SU-DHL-6 (cell line): Measurements from ENCODE around the gene SERPINA1.

Experiments
- H2AFZ ChIP-seq: fragments of 200-600 bp; sonication (generic); 2 replicates; pipeline ENCODE4 v1.6.1; 2014; ENCODE audit warnings: low read depth, mild to moderate bottlenecking, moderate library complexity, mixed read lengths, antibody characterized with exemption, low read length; ENCODE audit not compliant: severe bottlenecking
- H3F3A ChIP-seq: fragments of 200-600 bp; shearing (Covaris generic); 2 replicates; pipeline ENCODE4 v1.6.0; 2016; ENCODE audit warnings: antibody characterized with exemption, mild to moderate bottlenecking; ENCODE audit not compliant: insufficient read depth
- H3K27ac ChIP-seq: fragments of 200-600 bp; sonication (generic); 2 replicates; pipeline ENCODE4 v1.5.1; 2016; ENCODE audit warnings: low read depth, mild to moderate bottlenecking, low read length, moderate library complexity, mixed read lengths
- H3K27me3 ChIP-seq: fragments of 200-600 bp; sonication (generic), shearing (Covaris generic); 2 replicates; pipeline ENCODE4 v1.6.0; 2014; ENCODE audit warnings: mild to moderate bottlenecking, low read length
- H3K36me3 ChIP-seq: fragments of 200-600 bp; sonication (generic); 2 replicates; pipeline ENCODE4 v1.6.1; 2014; ENCODE audit warnings: mild to moderate bottlenecking, low read length, mixed read lengths
- H3K4me2 ChIP-seq: fragments of 300-600, 200-600 bp; shearing (Covaris generic), sonication (generic); 2 replicates; pipeline ENCODE4 v1.6.0; 2014; ENCODE audit warnings: low read length, low read depth, mild to moderate bottlenecking; ENCODE audit not compliant: poor library complexity, severe bottlenecking
- H3K4me3 ChIP-seq: fragments of 200-600 bp; sonication (generic); 2 replicates; pipeline ENCODE4 v1.5.1; 2014; ENCODE audit warnings: antibody characterized with exemption, low read length, mild to moderate bottlenecking, mixed read lengths; ENCODE audit not compliant: insufficient read depth, poor library complexity, severe bottlenecking
- H3K79me2 ChIP-seq: fragments of 200-600 bp; sonication (generic); 2 replicates; pipeline ENCODE4 v1.6.1; 2014; ENCODE audit warnings: mild to moderate bottlenecking, low read length, moderate library complexity; ENCODE audit not compliant: insufficient read depth
- H3K9ac ChIP-seq: fragments of 200-600 bp; sonication (generic); 2 replicates; pipeline ENCODE4 v1.7.0; 2014; ENCODE audit warnings: mild to moderate bottlenecking, low read length
- H3K9me2 ChIP-seq: fragments of 200-600 bp; sonication (generic); replicated peaks from 2 replicates; pipeline ENCODE4 v1.6.1; 2014; ENCODE audit warnings: low read length; ENCODE audit not compliant: insufficient read depth
- H3K9me3 ChIP-seq: fragments of 200-600 bp; sonication (generic); 2 replicates; pipeline ENCODE4 v1.6.1; 2014; ENCODE audit warnings: low read length, mixed read lengths; ENCODE audit not compliant: insufficient read depth
- H4K20me1 ChIP-seq: fragments of 200-600 bp; sonication (generic); 2 replicates; pipeline ENCODE4 v1.6.1; 2014; ENCODE audit warnings: low read depth, mild to moderate bottlenecking, antibody characterized with exemption, low read length, moderate library complexity, mixed read lengths
- EZH2phosphoT487 ChIP-seq: fragments of 200-600 bp; sonication (generic), shearing (Covaris generic); conservative IDR thresholded peaks from 2 replicates; pipeline ENCODE4 v1.6.1; 2018; ENCODE audit warnings: mild to moderate bottlenecking, antibody characterized with exemption, low read length, moderate library complexity, mixed read lengths
- TF ChIP-seq, protein P1 (sequence below): fragments of 200-600 bp; sonication (generic); IDR thresholded peaks from one replicate; pipeline ENCODE4 v1.5.1; 2017; ENCODE audit warnings: antibody characterized with exemption, mild to moderate bottlenecking, low read length, moderate library complexity; ENCODE audit not compliant: insufficient read depth, poor library complexity, severe bottlenecking

The SERPINA1 gene

DNA sequence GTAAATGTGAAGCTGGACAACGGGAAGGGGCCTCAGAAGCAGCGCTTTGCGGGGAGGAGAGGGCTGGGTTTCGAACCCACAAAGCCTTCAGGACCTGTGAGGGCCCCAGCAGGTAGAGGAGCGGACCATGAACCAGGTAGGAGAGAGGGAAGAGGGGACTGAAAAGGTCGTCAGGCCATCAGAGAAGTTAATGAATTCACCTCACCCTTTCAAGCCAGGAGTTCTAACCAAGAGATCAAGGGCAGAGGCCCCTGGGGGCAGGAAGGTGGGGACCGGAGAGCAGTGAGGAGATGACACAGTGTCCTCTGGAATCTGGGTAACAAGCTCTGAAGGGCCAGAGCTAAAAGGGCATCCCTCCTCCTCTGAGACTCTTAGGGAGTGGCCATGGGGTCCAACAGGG is 19.4 kb downstream of the SERPINA1 start:
- Histone ChIP-seq H3K79me2 (no peaks in the 10 kb centered on the region), H3K9me2 (no peaks in the 10 kb centered on the region), H3K27ac (no peak overlapping the region), H3K36me3 (no peaks in the 10 kb centered on the region), H3K4me3 (no peak overlapping the region), H3K9me3 (no peaks in the 10 kb centered on the region), H3K9ac (no peak overlapping the region), H3K27me3 (no peaks in the 10 kb centered on the region), H4K20me1 (no peaks in the 10 kb centered on the region), H3F3A (no peaks in the 10 kb centered on the region), H2AFZ (no peak overlapping the region), H3K4me2 (no peak overlapping the region)
- TF ChIP-seq, protein P1, sequence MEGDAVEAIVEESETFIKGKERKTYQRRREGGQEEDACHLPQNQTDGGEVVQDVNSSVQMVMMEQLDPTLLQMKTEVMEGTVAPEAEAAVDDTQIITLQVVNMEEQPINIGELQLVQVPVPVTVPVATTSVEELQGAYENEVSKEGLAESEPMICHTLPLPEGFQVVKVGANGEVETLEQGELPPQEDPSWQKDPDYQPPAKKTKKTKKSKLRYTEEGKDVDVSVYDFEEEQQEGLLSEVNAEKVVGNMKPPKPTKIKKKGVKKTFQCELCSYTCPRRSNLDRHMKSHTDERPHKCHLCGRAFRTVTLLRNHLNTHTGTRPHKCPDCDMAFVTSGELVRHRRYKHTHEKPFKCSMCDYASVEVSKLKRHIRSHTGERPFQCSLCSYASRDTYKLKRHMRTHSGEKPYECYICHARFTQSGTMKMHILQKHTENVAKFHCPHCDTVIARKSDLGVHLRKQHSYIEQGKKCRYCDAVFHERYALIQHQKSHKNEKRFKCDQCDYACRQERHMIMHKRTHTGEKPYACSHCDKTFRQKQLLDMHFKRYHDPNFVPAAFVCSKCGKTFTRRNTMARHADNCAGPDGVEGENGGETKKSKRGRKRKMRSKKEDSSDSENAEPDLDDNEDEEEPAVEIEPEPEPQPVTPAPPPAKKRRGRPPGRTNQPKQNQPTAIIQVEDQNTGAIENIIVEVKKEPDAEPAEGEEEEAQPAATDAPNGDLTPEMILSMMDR: no peak
- TF ChIP-seq EZH2phosphoT487: no peak

DNA sequence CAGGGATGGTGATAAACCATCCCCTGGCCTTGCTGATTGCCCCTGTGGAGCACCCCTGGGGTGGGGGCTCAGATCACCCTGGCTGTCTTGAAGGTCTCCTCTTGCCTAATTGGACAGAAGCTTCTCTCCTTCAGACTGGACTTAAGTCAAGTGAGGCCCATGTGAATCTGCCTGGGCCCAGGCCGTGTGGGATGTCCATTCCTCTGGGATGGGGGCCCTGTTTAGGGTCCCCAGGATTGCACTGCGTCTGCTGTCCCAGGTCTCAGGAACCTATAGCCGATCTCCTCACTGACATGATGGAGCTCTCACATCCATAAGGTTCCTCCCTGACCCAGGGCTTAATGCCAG is 20.2 kb downstream of the SERPINA1 start:
- Histone ChIP-seq H3F3A (no peaks in the 10 kb centered on the region), H2AFZ (no peak overlapping the region)
- TF ChIP-seq, protein P1: no peak
- no peak for TF ChIP-seq EZH2phosphoT487

DNA sequence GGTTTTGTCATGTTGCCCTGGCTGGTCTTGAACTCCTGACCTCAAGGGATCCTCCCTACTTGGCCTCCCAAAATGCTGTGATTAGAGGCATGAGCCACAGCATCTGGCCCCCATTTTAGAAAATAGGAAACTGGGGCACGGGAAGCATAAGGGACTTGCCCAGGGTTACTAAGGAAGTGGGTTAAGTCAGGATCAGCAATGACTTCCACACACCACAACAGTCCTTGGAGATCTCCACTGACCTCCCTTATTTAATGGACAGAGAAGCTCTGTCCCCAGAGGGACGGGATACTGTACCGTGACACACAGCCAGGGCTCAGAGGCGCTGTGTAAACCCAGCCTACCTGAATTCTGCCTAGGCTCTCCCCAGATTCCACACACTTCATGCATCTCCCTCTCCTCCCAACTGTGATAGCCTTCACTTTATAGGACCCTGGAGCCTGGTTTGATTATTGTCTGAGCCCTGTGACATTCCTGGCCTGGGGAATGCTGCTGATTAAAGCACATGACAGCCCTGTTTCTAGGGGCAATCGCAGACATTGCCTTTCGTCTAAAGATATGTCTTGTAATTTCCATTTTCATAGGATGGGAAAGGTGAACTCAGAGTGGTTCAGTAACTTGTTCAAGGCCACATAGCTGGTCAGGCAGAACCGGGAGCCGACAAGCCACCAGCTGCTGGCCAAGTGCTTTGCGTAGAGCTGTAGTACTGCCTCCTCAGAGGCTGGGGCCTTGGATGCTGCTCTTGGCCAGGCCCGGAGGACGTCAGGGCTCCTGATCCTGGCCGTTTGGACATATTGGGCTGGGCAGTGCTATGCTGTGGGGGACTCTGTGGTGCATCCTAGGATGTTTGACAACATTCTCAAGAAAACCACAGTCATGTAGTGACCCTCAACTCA is 20.8 kb downstream of the SERPINA1 start:
- no peaks in the 10 kb centered on the region for H3K9me3 ChIP-seq
- no peak overlapping the region for H2AFZ ChIP-seq
- TF ChIP-seq, protein P1: no peak
- TF ChIP-seq EZH2phosphoT487: no peak
- H3K9ac ChIP-seq: no peak overlapping the region
- no peak overlapping the region for H3K4me2 ChIP-seq
- no peaks in the 10 kb centered on the region for H3K36me3 ChIP-seq
- no peak overlapping the region for H3K27ac ChIP-seq
- H3K79me2 ChIP-seq: no peaks in the 10 kb centered on the region
- no peaks in the 10 kb centered on the region for H3K27me3 ChIP-seq
- H3F3A ChIP-seq: no peaks in the 10 kb centered on the region
- no peaks in the 10 kb centered on the region for H3K9me2 ChIP-seq
- no peaks in the 10 kb centered on the region for H4K20me1 ChIP-seq
- H3K4me3 ChIP-seq: no peak overlapping the region

More for the DNA sequence above, 20.2 kb downstream of the SERPINA1 start:
- no peaks in the 10 kb centered on the region for H3K36me3 ChIP-seq
- H3K9me3 ChIP-seq: no peaks in the 10 kb centered on the region
- no peak overlapping the region for H3K27ac ChIP-seq
- no peak overlapping the region for H3K9ac ChIP-seq
- H3K27me3 ChIP-seq: no peaks in the 10 kb centered on the region
- no peaks in the 10 kb centered on the region for H3K9me2 ChIP-seq
- H3K4me3 ChIP-seq: no peak overlapping the region
- no peaks in the 10 kb centered on the region for H3K79me2 ChIP-seq
- H3K4me2 ChIP-seq: no peak overlapping the region
- H4K20me1 ChIP-seq: no peaks in the 10 kb centered on the region
